GM19452 (cell line): Measurements from ENCODE around the gene NPB.

Source experiments
- ATAC-seq: cut with Tn5 transposase; IDR thresholded peaks from one replicate; pipeline ENCODE4 v1.9.1; 2021; ENCODE audit not compliant: unreplicated experiment

Gene NPB

GRCh38 chr17:81924557-81925532 lies 22.8 kb downstream of the NPB start:
- ATAC-seq, result no peak

DNA sequence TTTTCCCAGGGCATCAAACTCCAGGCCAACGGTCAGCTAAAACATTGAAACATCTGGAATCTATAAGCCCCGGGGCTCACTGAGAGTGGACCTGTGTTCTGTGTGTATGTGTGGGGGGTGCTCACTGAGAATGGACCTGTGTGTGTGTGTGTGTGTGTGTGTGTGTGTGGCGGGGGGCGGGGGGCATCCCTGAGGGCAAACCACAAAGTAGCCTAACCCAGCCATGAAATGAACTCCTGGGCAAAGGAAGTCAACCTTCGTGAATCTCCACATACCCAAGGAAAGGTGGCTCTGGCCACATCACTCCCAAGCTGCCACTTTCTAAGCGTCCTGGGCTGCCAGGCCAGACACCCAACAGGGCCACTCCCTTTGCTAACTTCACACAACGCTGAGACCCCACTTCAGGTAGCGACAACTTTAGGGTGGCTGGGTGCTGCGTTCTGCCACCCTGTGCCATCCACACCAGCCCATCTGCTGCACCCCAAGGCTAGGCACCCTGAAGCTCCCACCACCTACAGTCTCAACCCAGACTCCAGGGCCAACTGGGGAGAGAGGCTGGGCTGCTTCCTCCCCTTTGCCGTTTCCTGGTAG lies 23.9 kb downstream of the NPB start:
- no peak for ATAC-seq

- peak; percentile 26 for ATAC-seq
These were observed 24.6 kb downstream of the NPB start for GRCh38 chr17:81926451-81927151.

DNA sequence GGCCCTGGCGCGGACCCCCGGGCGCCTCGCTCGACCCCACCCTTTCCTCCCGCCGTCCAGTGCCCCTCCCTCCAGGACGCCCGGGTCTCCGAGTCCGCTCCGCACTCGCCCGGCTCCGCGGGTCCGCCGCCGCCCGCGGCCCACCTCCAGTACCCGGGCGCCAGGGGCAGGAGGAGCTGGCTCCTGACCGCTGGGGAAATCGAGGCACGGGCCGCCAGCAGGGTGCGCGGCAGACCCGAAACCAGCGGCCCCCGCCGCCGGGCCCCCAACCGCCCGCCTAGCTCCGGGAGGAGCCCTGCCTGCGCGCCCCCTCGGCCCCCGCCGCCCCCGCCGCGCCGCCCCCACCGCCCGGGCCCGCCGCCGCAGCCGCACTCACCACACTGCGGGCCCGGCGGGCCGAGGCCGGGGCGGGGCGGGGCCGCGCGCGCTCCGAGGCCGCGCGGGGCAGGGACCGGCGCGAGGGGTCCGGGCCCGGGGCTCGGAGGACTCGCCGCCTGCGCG lies 25.2 kb downstream of the NPB start:
- ATAC-seq, result peak; percentile 18

DNA sequence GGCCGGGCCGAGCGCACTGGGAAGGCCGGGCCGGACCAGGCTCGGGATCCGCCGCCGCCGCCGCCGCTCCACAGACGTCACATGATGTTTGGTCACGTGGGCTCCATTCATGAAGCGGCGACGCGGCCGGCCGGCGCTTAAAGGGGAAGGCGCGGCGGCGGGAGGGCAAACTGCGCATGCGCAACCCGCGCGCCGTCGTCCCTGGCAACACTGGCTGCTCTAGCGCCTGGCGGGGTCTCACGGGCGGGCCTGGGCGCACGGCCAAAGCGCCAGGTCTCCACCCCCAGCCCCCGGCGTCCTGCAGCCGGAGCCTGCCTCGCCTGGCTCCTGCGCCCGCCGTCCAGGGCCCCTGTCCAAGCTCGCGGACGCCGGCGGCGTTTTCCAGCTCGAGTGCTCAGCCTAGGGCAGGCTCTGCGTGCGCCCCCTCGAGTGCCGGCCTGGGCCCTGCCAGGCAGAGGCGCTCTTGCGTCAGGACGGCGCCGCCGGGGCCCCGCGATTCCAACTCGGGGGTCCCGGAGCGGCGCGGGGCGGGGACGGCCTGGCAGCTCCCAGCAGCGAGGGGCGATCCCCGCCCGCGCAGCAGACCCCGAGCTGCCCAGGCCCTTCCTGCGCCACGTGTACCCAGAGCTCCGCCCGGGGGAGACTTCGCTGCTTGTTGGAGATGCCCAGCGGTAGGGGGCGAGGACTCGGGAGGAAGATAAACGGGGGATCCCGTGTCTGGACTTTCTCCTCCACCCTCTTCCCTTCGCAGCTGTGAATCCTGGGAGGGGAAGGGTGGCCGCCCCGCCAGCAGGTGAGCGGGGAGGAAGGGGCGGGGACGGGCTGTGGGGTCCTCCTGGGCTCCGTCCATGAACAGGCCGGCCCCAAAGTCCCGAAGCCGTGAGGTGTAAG lies 25.9 kb downstream of the NPB start, which contains the start of gene MAFG:
Gene MAFG (minus strand): TSS at position 83 of the 891 bp plus-strand sequence. CDS start 4,550 bp downstream, outside the sequence.
- peak; percentile 66 for ATAC-seq

DNA sequence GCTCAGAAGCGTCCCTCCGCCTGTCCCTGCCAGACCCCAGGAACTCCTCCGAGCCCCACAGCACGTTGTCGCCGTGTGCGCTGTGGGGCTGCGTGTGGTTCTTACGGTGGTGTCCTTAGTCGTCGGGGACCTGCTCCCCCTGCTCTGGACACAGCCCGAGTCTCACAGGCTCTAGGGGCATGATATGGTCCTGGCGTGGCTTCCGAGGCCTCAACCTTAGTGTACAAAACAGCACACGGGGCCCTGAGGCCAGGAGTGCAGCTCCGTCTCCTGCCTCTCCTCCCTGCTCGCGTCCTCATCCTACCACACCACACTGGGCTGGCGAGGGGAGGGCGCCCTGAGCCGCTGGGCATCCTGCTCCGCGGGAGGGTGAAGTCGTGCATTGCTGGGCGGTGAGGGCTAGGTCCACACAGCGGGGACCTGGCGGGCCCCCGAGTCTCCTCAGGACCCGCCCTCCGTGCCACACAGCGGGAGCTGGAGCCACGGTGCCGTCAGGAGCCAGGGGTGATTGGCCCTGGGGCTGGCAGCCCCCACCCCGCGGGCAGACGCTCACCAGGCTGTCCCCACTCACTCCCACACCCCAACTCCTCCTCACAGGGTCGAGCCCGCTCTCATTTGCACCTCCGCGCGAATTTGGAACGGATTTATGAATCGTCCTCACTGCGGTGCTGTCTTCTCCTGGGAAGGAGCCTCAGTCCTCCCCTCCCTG lies 26.7 kb downstream of the NPB start:
- no peak for ATAC-seq

- no peak for ATAC-seq
These were observed 27.5 kb downstream of the NPB start for GRCh38 chr17:81929253-81930141.

GRCh38 chr17:81930142-81931125 lies 28.4 kb downstream of the NPB start:
- no peak for ATAC-seq

- ATAC-seq, result no peak
These were observed 29.1 kb downstream of the NPB start for GRCh38 chr17:81931189-81931556.

DNA sequence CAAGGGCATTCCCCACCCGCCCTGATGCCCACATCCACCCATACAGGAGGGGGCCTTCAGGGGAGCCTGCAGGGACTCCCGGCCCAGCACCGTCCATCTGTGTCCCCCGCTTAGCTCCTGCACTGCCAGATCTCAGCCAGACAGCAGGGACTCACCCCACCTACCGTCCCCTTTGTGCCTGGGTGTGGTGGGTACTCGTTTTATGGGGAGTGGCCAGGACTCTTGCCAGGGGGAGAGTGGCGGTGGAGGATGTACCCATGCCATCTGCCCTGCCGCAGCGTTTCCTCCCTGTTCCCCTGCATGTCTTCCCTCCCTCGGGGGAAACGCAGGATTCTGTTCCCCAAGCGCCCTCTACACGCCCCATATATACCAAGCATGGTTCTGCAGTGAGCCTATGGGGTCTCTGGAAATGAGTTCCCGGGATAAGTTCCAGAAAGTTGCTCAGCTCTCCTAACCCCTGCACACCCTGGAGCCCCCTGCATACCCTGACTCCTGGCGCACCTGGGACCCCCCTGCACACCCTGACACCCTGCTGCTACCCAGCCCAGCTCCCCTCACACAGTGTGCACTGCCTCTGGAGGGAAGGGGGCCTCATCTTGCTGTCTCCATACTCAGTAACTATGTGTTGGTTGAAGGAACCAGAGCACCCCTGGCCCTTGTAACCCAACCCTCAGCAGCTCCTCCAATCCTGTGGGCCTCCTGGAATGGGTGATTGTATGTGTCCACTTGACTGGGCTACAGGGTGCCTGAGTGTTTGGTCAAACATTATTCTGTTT lies 29.7 kb downstream of the NPB start:
- no peak for ATAC-seq

DNA sequence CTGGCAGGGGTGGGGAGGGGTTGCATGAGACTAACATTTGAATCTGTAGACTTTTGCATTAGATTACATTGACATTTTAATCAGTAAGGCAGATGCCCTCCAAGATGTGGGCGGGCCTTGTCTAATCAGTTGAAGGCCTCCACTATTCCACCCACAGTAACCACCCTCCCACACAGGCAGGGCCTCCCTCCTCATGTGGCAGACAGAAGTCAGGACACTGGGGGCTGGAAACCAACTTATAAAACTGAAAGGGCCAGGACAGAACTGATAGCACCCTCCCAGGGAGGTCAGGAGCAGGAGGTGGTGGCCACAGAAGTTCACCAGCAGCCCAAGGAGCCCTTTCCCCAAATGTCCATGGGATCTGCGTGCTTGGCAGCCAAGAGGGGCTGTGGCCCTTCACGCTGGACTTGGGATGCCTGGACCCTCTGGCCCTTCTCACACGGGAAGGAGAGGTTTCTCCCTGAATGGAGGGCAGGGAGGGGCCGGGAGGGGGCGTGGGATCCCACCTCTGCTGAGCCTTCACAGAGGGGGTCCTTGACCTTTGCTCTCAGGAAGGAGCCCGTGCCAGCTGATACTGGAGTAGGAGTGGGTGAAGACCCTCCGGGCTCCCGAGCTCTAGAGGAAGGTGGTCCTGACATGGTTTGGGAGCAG lies 30.4 kb downstream of the NPB start:
- no peak for ATAC-seq

GRCh38 chr17:81933178-81933699 lies 31.2 kb downstream of the NPB start:
- ATAC-seq, result no peak

DNA sequence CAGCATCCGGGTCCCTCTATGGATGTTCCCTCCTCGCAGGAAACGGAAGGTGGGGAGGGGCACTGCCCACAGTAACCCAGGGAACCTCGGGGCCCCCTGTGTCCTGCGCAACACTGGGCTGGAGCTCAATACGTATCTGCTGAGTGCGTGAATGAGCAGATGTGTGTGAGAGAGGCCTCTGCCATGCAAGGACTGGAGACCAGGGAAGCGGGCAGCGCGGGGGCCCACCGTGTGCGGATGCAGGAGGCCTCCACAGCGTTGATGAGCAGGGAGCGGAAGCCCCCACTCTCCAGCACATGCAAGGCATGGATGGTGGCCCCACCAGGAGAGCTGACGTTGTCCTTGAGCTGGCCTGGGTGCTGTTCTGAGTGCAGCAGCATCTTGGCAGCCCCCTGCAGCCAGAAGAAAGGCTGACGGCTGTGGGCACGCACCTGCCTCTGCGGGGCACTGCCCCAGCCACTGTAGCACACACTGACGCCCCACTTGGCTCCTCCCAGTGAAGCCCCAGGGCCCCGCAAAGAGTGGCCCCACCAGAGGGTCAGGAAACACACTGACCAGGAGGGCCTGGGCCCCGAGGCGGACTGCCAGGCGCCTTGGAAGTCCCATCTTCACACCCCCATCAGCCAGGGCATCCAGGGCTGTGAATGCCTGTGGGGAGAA lies 32.2 kb downstream of the NPB start:
- no peak for ATAC-seq

- ATAC-seq, result no peak
These were observed 33.0 kb downstream of the NPB start for GRCh38 chr17:81934850-81935708.

DNA sequence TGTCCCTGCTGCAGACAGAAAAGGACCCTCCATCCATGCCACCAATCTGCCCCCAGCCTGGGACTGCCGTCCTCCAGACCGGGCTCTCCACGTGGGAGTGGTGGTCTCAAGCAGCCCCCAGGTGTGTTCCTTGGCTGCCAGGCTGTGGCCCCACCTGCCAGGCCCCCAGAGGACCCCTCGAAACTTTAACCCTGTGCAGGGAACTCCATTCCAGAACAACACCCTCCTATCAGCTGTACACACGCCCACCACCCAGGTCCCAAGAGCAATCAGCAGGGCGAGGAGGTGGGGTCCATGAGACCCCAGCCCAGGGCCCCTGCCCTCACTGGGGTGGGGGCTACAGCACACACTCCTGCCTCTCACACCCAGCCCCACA lies 33.7 kb downstream of the NPB start:
- no peak for ATAC-seq
